PFSK-1 (cell line): ENCODE results near the gene COMMD4.

Source experiments
- POLR2AphosphoS5 ChIP-seq: IDR thresholded peaks from 2 replicates; pipeline ENCODE4 v1.6.1; 2012; ENCODE audit warnings: low read depth, mild to moderate bottlenecking, control low read depth, low read length, moderate library complexity
- TAF1 ChIP-seq: IDR thresholded peaks from 2 replicates; pipeline ENCODE4 v1.6.1; 2012; ENCODE audit warnings: low read length, control low read depth, borderline replicate concordance; ENCODE audit not compliant: insufficient read depth
- TF ChIP-seq, protein P1 (sequence below), 2 experiments: IDR thresholded peaks; 2 replicates each; pipeline versions ENCODE4 v1.6.1 to v1.8.0; 2011 to 2012; ENCODE audit warnings: low read depth in 2 of 2, low read length in 2 of 2, control low read depth in 1 of 2, inconsistent platforms in 1 of 2, mild to moderate bottlenecking in 1 of 2, moderate library complexity in 1 of 2; ENCODE audit not compliant: insufficient read depth in 1 of 2

DNA sequence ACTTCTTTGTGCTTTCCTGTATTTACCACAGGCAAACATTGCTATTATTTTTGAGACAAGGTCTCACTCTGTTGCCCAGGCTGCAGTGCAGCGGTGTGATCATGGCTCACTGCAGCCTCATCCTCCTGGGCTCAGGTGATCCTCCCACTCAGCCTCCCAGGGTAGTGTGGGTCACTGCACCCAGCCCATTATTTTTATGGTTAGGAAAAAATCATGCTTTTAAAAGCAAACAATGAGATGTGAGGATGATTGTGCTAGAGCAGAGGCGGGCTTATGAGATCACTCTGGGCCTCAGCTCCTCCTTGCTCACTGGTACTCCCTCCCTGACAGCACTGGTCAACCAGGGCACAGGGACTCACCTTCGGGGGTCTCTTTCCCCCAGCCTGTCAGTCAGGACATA is 30.3 kb downstream of the COMMD4 start:
- TF ChIP-seq, protein P1, sequence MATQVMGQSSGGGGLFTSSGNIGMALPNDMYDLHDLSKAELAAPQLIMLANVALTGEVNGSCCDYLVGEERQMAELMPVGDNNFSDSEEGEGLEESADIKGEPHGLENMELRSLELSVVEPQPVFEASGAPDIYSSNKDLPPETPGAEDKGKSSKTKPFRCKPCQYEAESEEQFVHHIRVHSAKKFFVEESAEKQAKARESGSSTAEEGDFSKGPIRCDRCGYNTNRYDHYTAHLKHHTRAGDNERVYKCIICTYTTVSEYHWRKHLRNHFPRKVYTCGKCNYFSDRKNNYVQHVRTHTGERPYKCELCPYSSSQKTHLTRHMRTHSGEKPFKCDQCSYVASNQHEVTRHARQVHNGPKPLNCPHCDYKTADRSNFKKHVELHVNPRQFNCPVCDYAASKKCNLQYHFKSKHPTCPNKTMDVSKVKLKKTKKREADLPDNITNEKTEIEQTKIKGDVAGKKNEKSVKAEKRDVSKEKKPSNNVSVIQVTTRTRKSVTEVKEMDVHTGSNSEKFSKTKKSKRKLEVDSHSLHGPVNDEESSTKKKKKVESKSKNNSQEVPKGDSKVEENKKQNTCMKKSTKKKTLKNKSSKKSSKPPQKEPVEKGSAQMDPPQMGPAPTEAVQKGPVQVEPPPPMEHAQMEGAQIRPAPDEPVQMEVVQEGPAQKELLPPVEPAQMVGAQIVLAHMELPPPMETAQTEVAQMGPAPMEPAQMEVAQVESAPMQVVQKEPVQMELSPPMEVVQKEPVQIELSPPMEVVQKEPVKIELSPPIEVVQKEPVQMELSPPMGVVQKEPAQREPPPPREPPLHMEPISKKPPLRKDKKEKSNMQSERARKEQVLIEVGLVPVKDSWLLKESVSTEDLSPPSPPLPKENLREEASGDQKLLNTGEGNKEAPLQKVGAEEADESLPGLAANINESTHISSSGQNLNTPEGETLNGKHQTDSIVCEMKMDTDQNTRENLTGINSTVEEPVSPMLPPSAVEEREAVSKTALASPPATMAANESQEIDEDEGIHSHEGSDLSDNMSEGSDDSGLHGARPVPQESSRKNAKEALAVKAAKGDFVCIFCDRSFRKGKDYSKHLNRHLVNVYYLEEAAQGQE (IDR thresholded peaks at IDR 0.05; ENCODE audit: insufficient read depth in 1 of 2, low read depth in 2 of 2, low read length in 2 of 2), result no peak
- no peak for TF ChIP-seq TAF1
- no peak for TF ChIP-seq POLR2AphosphoS5
